ENCODE measurements around the gene SMARCB1. TPM values are rescaled to one million over a fixed set of nuclear protein-coding genes. Genes with fewer than 3 reads are reported as not detected.

SMARCB1 gene
- total and polyA plus RNA-seq, 2 experiments from 2014 or later = 114 to 132 TPM

- Mint-ChIP-seq H3K4me3 (no peak overlapping the region), H3K36me3 (ENCODE audit: low read depth) (peaks cover 85% of the 10 kb centered on the region), H3K4me1 (peaks cover 3% of the 10 kb centered on the region; the same call in 1 of the 3 replicates), H3K9me3 (no peaks in the 10 kb centered on the region; the same call in 2 of the 3 replicates), H3K27me3 (ENCODE audit: insufficient read depth, low read depth, poor library complexity) (no peaks in the 10 kb centered on the region), H3K27ac (no peak overlapping the region)
- Histone ChIP-seq H3K4me3 (no peak overlapping the region), H3K36me3 (ENCODE audit: insufficient read depth) (peaks cover 37% of the 10 kb centered on the region), H3K9me2 (ENCODE audit: insufficient read depth) (no peaks in the 10 kb centered on the region), H3K4me2 (no peak overlapping the region), H4K20me1 (replicated peaks; ENCODE audit: insufficient read depth) (peaks cover 5% of the 10 kb centered on the region; the same call in 1 of the 2 replicates), H3F3A (replicated peaks; ENCODE audit: low read depth) (no peaks in the 10 kb centered on the region; the same call in 1 of the 2 replicates), H2AFZ (no peak overlapping the region), H3K79me2 (replicated peaks; ENCODE audit: insufficient read depth) (no peaks in the 10 kb centered on the region), H3K27ac (ENCODE audit: low read depth) (no peak overlapping the region), H3K27me3 (ENCODE audit: insufficient read depth) (no peaks in the 10 kb centered on the region), H3K4me1 (ENCODE audit: insufficient read depth) (no peaks in the 10 kb centered on the region)
- no peak for DNase-seq (ENCODE audit: low spot score)
- no peak for ATAC-seq
- TF ChIP-seq CREB1 (CRISPR knock-in tag; IDR thresholded peaks at IDR 0.05; ENCODE audit: low read depth) (no peak), NANOG (IDR thresholded peaks at IDR 0.05; ENCODE audit: borderline replicate concordance) (no peak), ZNF462 (CRISPR knock-in tag; IDR thresholded peaks at IDR 0.05) (no peak), CTCF (conservative IDR thresholded peaks at IDR 0.05; ENCODE audit: low read depth in 2 of 2) (no peak), STAT1 (IDR thresholded peaks at IDR 0.05; ENCODE audit: unreplicated experiment) (no peak), ETS1 (IDR thresholded peaks at IDR 0.05) (no peak), ZNF114 (CRISPR knock-in tag; IDR thresholded peaks at IDR 0.05) (no peak), EZH2 (IDR thresholded peaks at IDR 0.05; ENCODE audit: low read depth, unreplicated experiment) (no peak), EZH2phosphoT487 (IDR thresholded peaks at IDR 0.05; ENCODE audit: unreplicated experiment) (no peak), POLR2AphosphoS5 (IDR thresholded peaks at IDR 0.05; ENCODE audit: low read depth) (no peak), REST (IDR thresholded peaks at IDR 0.05; ENCODE audit: unreplicated experiment) (no peak), ZNF331 (CRISPR knock-in tag; IDR thresholded peaks at IDR 0.05; ENCODE audit: low read depth) (no peak), JUNB (IDR thresholded peaks at IDR 0.05; ENCODE audit: unreplicated experiment) (no peak)
These were observed 18.1 kb downstream of the SMARCB1 start for GRCh38 chr22:23804781-23805291.

Data from GM23338 (cell line).